MM.1S (cell line): ENCODE results near the gene POLD4.

Experiments used
- CTCF ChIP-seq: fragments of 300-600 bp; sonication (generic); IDR thresholded peaks from 2 replicates; pipeline ENCODE4 v1.5.1; 2016; ENCODE audit warnings: antibody characterized with exemption, low read length, mixed read lengths
- EZH2 ChIP-seq: fragments of 300-600 bp; sonication (generic); optimal IDR thresholded peaks from 2 replicates; pipeline ENCODE3; 2017; ENCODE audit warnings: low read depth, mild to moderate bottlenecking, antibody characterized with exemption, low read length, mixed read lengths

GRCh38 chr11:67344264-67344663 lies 9.1 kb downstream of the POLD4 start:
- TF ChIP-seq CTCF (no peak), EZH2 (no peak)
